ENCODE data around the gene ADCK1.
A peak's percentile ranks its signal among the peaks of the same experiment; 100 is the strongest.
"Not testable (repeated sequence)": the region's sequence is repeated elsewhere in the genome, so short reads cannot be mapped to it uniquely, and the experiment has no call there.

Gene ADCK1

GRCh38 chr14:77955816-77956484 is 156.0 kb downstream of the ADCK1 start:
- DNase-seq, result no peak

GRCh38 chr14:77959686-77960085 is 159.8 kb downstream of the ADCK1 start:
- DNase-seq, result not testable (repeated sequence)

GRCh38 chr14:77961847-77962580 is 162.1 kb downstream of the ADCK1 start:
- no peak for DNase-seq

GRCh38 chr14:77962731-77963520 is 163.0 kb downstream of the ADCK1 start:
- DNase-seq, result no peak

- DNase-seq, result no peak
Measured at GRCh38 chr14:77964586-77964985, 164.7 kb downstream of the ADCK1 start.

- DNase-seq, result no peak
Measured at GRCh38 chr14:77965050-77965449, 165.1 kb downstream of the ADCK1 start.

GRCh38 chr14:77965919-77966435 is 166.1 kb downstream of the ADCK1 start:
- peak; percentile 77 for DNase-seq

- no peak for DNase-seq
Measured at GRCh38 chr14:77967110-77967509, 167.2 kb downstream of the ADCK1 start.

- DNase-seq, result no peak
Measured at GRCh38 chr14:77970646-77971045, 170.7 kb downstream of the ADCK1 start.

GRCh38 chr14:77973246-77973645 is 173.3 kb downstream of the ADCK1 start:
- DNase-seq, result no peak

- no peak for DNase-seq
Measured at GRCh38 chr14:77976591-77976990, 176.7 kb downstream of the ADCK1 start.

GRCh38 chr14:77979171-77979570 is 179.3 kb downstream of the ADCK1 start:
- no peak for DNase-seq

- DNase-seq, result no peak
Measured at GRCh38 chr14:77979666-77980351, 179.9 kb downstream of the ADCK1 start.

- no peak for DNase-seq
Measured at GRCh38 chr14:77980475-77981321, 180.8 kb downstream of the ADCK1 start.

Measured in GF-D8 (cell line).